HepG2 (cell line): ENCODE data around the gene OTOP2. TPM values are rescaled to one million over a fixed set of nuclear protein-coding genes. Genes with fewer than 3 reads are reported as not detected.

Experiments used
- ATAC-seq: fragments of 200-7000 bp; cut with Tn5 transposase; 3 replicates; pipeline ENCODE4 v1.9.1; 2020; ENCODE audit warnings: mild to moderate bottlenecking, moderate library complexity
- BruUV-seq: library from RNA; stranded (reverse); fragments of 400-500 nt; replicated peaks from 2 replicates; lab custom pipeline; 2021; lab: Mats Ljungman, UMichigan
- CTCF ChIA-PET: fragments of 300-600 bp; formaldehyde crosslinking; extraction: SDS; loops from one replicate; lab custom pipeline; 2021; ENCODE audit warnings: low total read pairs, inconsistent platforms, low intra/inter-chr PET ratio; lab: Yijun Ruan, JAX
- POLR2A ChIA-PET: fragments of 350-600 bp; sonication (Branson Sonifier 250); formaldehyde crosslinking; loops from one replicate; lab custom pipeline; 2020; ENCODE audit warnings: antibody characterized with exemption, inconsistent platforms; lab: Yijun Ruan, JAX
- DNase-seq: peaks from one replicate; pipeline ENCODE4 v3.0.0-alpha.2; 2015; ENCODE audit warnings: low spot score
- FAIRE-seq: peaks from 3 replicates; lab custom pipeline; 2011; peaks lifted over from hg19 to GRCh38; lab: Jason Lieb, UNC
- H2AFZ ChIP-seq: one replicate; pipeline ENCODE4 v1.6.1; 2011; ENCODE audit warnings: low read length, inconsistent platforms
- H3K27ac ChIP-seq: fragments of 300-600 bp; 3 replicates; pipeline ENCODE4 v1.8.0; 2011; ENCODE audit warnings: mixed run types, mild to moderate bottlenecking, mixed read lengths, low read length, inconsistent platforms; ENCODE audit not compliant: insufficient read depth; ENCODE audit errors: extremely low read length
- H3K27me3 ChIP-seq, 2 experiments: fragments of 200-600 bp in 1 of 2; 2 replicates in 1 of 2; 3 replicates in 1 of 2; pipeline versions ENCODE4 v1.6.0 to v1.8.0; 2011; ENCODE audit warnings: low read length in 2 of 2, mild to moderate bottlenecking in 2 of 2, moderate library complexity in 2 of 2, inconsistent platforms in 1 of 2; ENCODE audit not compliant: insufficient read depth in 2 of 2, control insufficient read depth in 1 of 2
- H3K36me3 ChIP-seq, 2 experiments: fragments of 200-600 bp in 1 of 2; replicated peaks in 1 of 2; 2 replicates in 1 of 2; 3 replicates in 1 of 2; pipeline versions ENCODE4 v1.5.1 to v1.8.0; 2011; ENCODE audit warnings: low read length in 2 of 2, inconsistent platforms in 1 of 2; ENCODE audit not compliant: insufficient read depth in 2 of 2, control insufficient read depth in 1 of 2
- H3K4me1 ChIP-seq: 2 replicates; pipeline ENCODE4 v1.5.1; 2012; ENCODE audit warnings: low read length, inconsistent platforms; ENCODE audit not compliant: insufficient read depth
- H3K4me2 ChIP-seq: 2 replicates; pipeline ENCODE4 v1.6.0; 2011; ENCODE audit warnings: low read depth, low read length, inconsistent platforms
- H3K4me3 ChIP-seq, 3 experiments: fragments of 200-600 bp in 1 of 3; sonication (generic), shearing (Covaris generic) in 1 of 3; replicated peaks in 1 of 3; 2 replicates each; pipeline ENCODE4 v1.5.1; 2011 to 2016; ENCODE audit warnings: low read length in 3 of 3, inconsistent platforms in 2 of 3, low read depth in 2 of 3, mild to moderate bottlenecking in 2 of 3, control low read depth in 1 of 3, mixed read lengths in 1 of 3; ENCODE audit not compliant: insufficient read depth in 1 of 3
- H3K79me2 ChIP-seq: one replicate; pipeline ENCODE4 v1.6.1; 2011; ENCODE audit warnings: low read length, inconsistent platforms; ENCODE audit not compliant: insufficient read depth
- H3K9ac ChIP-seq: 2 replicates; pipeline ENCODE4 v1.6.0; 2011; ENCODE audit warnings: mild to moderate bottlenecking, low read depth, low read length, inconsistent platforms; ENCODE audit not compliant: insufficient read depth
- H3K9me3 ChIP-seq: 2 replicates; pipeline ENCODE4 v1.5.1; 2012; ENCODE audit warnings: mild to moderate bottlenecking, low read length
- H4K20me1 ChIP-seq: 2 replicates; pipeline ENCODE4 v1.6.0; 2011; ENCODE audit warnings: inconsistent platforms, mild to moderate bottlenecking, low read length, moderate library complexity; ENCODE audit not compliant: insufficient read depth
- ATM ChIP-seq: fragments of 450-650 bp; IDR thresholded peaks from 2 replicates; pipeline ENCODE4 v1.7.1; 2017; ENCODE audit warnings: mild to moderate bottlenecking, borderline replicate concordance
- FOXK2 ChIP-seq: fragments of 450-650 bp; IDR thresholded peaks from 2 replicates; pipeline ENCODE4 v1.6.1; 2016
- KLF15 ChIP-seq: sonication (generic); formaldehyde crosslinking; IDR thresholded peaks from 2 replicates; pipeline ENCODE4 v1.8.1; 2023; ENCODE audit warnings: borderline replicate concordance, mild to moderate bottlenecking, inconsistent platforms, missing genetic modification reagents, mixed read lengths
- PAXIP1 ChIP-seq: sonication (generic); formaldehyde crosslinking; conservative IDR thresholded peaks from 2 replicates; pipeline ENCODE4 v1.4.0; 2020; ENCODE audit warnings: mild to moderate bottlenecking, missing genetic modification reagents, moderate library complexity
- RXRA ChIP-seq: sonication (generic); formaldehyde crosslinking; IDR thresholded peaks from 2 replicates; pipeline ENCODE4 v1.5.1; 2020; ENCODE audit warnings: missing genetic modification reagents
- SMARCC2 ChIP-seq: fragments of 450-650 bp; IDR thresholded peaks from 2 replicates; pipeline ENCODE4 v1.6.1; 2017; ENCODE audit warnings: antibody characterized with exemption, mild to moderate bottlenecking
- TAF15 ChIP-seq: fragments of 200-400 bp; formaldehyde crosslinking; IDR thresholded peaks from one replicate; pipeline ENCODE4 v1.6.1; 2018; ENCODE audit warnings: mild to moderate bottlenecking, low read depth, low read length; ENCODE audit not compliant: poor library complexity, severe bottlenecking
- ZNF207 ChIP-seq: fragments of 450-650 bp; IDR thresholded peaks from 2 replicates; pipeline ENCODE4 v1.6.1; 2016; ENCODE audit warnings: antibody characterized with exemption, borderline replicate concordance
- ZNF296 ChIP-seq: sonication (generic); formaldehyde crosslinking; conservative IDR thresholded peaks from 2 replicates; pipeline ENCODE4 v1.5.0; 2020; ENCODE audit warnings: mild to moderate bottlenecking, missing genetic modification reagents
- WGBS: methylation state at CpG from one replicate; pipeline ENCODE4 v1.1.6; 2017; ENCODE audit warnings: low lambda C conversion rate; 5-methylcytosine and 5-hydroxymethylcytosine counted together
- in situ Hi-C: cut with HindIII; loops from 2 replicates; pipeline ENCODE4 v1.10.0; 2017; ENCODE audit warnings: low pct_unique_long_range_greater_than_20kb; ENCODE audit not compliant: extremely low pct_ligation_motif_present
- intact Hi-C: fragments of 100-400 bp; cut with micrococcal nuclease; formaldehyde crosslinking; loops from one replicate; pipeline ENCODE4 v1.10.0; 2022; ENCODE audit not compliant: unreplicated experiment
- polyA plus RNA-seq, 8 experiments: library from polyadenylated mRNA; depleted of rRNA in 3 of 8; stranded (reverse) in 7 of 8; unstranded in 1 of 8; fragments of >200 nt; fragmentation: Illumina TruSeq in 4 of 8; extraction: Trizol in 4 of 8; gene quantifications; 2 replicates each; pipeline versions ENCODE4 v1.2.1 to v1.2.3, GENCODE V29; 2011 to 2016; ENCODE audit warnings: low read depth in 4 of 8, missing spikeins in 1 of 8, mixed read lengths in 1 of 8; ENCODE audit not compliant: insufficient read depth in 1 of 8
- total RNA-seq, 5 experiments: library from RNA; depleted of rRNA; stranded (reverse); fragments of >200 nt; fragmentation: Illumina TruSeq; extraction: Trizol; gene quantifications; 2 replicates each; pipeline ENCODE4 v1.2.3, GENCODE V29; 2016; ENCODE audit warnings: low read depth in 1 of 5
- TF ChIP-seq, protein P1 (sequence below): sonication (generic); formaldehyde crosslinking; IDR thresholded peaks from 2 replicates; pipeline ENCODE4 v1.4.0; 2020; ENCODE audit warnings: missing genetic modification reagents, mild to moderate bottlenecking, borderline replicate concordance
- TF ChIP-seq, protein P2 (sequence below): sonication (generic); formaldehyde crosslinking; IDR thresholded peaks from 2 replicates; pipeline ENCODE4 v1.4.0; 2020; ENCODE audit warnings: missing genetic modification reagents

OTOP2 gene
- total and polyA plus RNA-seq, 2 of the 13 experiments (the other 11 are each of a cell fraction or from before 2014, with no cell fraction given) = not detected

DNA sequence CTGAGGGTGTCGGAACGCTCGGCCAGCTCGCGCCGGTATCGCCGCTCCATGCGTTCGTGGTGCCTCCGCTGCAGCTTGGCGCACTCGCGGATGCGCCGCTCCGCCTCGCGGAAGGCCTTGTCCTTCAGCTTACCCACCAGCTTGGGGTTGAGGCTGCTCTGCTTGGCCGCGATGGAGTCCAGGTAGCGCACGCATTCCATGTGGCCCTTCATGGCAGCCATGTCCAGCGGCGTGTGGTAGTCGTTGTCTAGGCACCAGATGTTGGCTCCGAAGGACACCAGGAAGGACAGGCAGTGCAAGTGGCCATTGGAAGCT is 3.8 kb upstream of the OTOP2 start (continued):
- TF ChIP-seq, protein P1, sequence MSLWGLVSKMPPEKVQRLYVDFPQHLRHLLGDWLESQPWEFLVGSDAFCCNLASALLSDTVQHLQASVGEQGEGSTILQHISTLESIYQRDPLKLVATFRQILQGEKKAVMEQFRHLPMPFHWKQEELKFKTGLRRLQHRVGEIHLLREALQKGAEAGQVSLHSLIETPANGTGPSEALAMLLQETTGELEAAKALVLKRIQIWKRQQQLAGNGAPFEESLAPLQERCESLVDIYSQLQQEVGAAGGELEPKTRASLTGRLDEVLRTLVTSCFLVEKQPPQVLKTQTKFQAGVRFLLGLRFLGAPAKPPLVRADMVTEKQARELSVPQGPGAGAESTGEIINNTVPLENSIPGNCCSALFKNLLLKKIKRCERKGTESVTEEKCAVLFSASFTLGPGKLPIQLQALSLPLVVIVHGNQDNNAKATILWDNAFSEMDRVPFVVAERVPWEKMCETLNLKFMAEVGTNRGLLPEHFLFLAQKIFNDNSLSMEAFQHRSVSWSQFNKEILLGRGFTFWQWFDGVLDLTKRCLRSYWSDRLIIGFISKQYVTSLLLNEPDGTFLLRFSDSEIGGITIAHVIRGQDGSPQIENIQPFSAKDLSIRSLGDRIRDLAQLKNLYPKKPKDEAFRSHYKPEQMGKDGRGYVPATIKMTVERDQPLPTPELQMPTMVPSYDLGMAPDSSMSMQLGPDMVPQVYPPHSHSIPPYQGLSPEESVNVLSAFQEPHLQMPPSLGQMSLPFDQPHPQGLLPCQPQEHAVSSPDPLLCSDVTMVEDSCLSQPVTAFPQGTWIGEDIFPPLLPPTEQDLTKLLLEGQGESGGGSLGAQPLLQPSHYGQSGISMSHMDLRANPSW (CRISPR knock-in tag) = no peak
- no peak for TF ChIP-seq KLF15 (CRISPR knock-in tag)

DNA sequence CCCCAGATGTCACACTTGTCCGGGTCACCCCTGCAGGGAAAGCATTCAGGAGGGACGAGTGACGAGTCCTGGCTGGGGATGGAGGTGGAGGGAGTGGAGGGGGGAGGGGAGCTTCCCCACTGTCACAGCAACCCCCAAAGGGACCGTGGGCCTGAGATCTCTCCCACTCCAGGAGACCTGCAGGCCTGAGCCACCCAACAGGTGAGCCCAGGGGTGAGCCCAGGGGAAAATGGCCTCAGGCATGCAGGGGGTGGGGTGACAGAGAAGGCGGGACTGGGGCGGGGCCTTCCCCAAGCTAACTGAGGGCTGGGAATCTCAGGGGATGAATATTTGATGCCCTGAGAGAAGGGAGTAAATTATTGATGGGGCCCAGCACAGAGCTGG is 3.4 kb upstream of the OTOP2 start:
- no TSS peak for BruUV-seq
- Histone ChIP-seq H3K79me2 (no peaks in the 10 kb centered on the region), H2AFZ (no peak overlapping the region), H3K4me1 (peaks cover 31% of the 10 kb centered on the region), H3K9ac (no peak overlapping the region), H3K4me2 (no peak overlapping the region), H4K20me1 (no peaks in the 10 kb centered on the region), H3K36me3 (no peaks in the 10 kb centered on the region), H3K27me3 (peaks cover 23 to 74% of the 10 kb centered on the region in 2 experiments), H3K27ac (no peak overlapping the region), H3K4me3 (no peak overlapping the region), H3K9me3 (no peaks in the 10 kb centered on the region)
- no peak for DNase-seq
- intact Hi-C loops = no loop called here
- POLR2A ChIA-PET = interaction anchor here (0.6 to 1.2 kb wide), 4 partner anchors 47 to 144 kb away, joined by 3 to 4 read pairs (median 4); partner anchors contain the start of genes FDXR and NAT9
- FAIRE-seq = no peak
- in situ Hi-C loops = loop anchor here (5.0 kb wide), 1 partner anchor 37 kb away; no protein-coding TSS in a partner anchor
- 23% methylated on average over 6 of the region's 6 CpGs for WGBS
- CTCF ChIA-PET = interaction anchor here (2.3 kb wide), 1 partner anchor 37 kb away, joined by 9 read pairs; no protein-coding TSS in a partner anchor
- no peak; the same call in 1 of the 3 replicates for ATAC-seq
- no peak for TF ChIP-seq SMARCC2
- TF ChIP-seq, protein P2, sequence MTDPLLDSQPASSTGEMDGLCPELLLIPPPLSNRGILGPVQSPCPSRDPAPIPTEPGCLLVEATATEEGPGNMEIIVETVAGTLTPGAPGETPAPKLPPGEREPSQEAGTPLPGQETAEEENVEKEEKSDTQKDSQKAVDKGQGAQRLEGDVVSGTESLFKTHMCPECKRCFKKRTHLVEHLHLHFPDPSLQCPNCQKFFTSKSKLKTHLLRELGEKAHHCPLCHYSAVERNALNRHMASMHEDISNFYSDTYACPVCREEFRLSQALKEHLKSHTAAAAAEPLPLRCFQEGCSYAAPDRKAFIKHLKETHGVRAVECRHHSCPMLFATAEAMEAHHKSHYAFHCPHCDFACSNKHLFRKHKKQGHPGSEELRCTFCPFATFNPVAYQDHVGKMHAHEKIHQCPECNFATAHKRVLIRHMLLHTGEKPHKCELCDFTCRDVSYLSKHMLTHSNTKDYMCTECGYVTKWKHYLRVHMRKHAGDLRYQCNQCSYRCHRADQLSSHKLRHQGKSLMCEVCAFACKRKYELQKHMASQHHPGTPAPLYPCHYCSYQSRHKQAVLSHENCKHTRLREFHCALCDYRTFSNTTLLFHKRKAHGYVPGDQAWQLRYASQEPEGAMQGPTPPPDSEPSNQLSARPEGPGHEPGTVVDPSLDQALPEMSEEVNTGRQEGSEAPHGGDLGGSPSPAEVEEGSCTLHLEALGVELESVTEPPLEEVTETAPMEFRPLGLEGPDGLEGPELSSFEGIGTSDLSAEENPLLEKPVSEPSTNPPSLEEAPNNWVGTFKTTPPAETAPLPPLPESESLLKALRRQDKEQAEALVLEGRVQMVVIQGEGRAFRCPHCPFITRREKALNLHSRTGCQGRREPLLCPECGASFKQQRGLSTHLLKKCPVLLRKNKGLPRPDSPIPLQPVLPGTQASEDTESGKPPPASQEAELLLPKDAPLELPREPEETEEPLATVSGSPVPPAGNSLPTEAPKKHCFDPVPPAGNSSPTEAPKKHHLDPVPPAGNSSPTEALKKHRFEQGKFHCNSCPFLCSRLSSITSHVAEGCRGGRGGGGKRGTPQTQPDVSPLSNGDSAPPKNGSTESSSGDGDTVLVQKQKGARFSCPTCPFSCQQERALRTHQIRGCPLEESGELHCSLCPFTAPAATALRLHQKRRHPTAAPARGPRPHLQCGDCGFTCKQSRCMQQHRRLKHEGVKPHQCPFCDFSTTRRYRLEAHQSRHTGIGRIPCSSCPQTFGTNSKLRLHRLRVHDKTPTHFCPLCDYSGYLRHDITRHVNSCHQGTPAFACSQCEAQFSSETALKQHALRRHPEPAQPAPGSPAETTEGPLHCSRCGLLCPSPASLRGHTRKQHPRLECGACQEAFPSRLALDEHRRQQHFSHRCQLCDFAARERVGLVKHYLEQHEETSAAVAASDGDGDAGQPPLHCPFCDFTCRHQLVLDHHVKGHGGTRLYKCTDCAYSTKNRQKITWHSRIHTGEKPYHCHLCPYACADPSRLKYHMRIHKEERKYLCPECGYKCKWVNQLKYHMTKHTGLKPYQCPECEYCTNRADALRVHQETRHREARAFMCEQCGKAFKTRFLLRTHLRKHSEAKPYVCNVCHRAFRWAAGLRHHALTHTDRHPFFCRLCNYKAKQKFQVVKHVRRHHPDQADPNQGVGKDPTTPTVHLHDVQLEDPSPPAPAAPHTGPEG (CRISPR knock-in tag) = no peak
- TF ChIP-seq ATM = no peak
- TF ChIP-seq ZNF296 (CRISPR knock-in tag) = no peak
- TF ChIP-seq ZNF207 = no peak
- no peak for TF ChIP-seq PAXIP1 (CRISPR knock-in tag)
- no peak for TF ChIP-seq FOXK2
- TF ChIP-seq RXRA (CRISPR knock-in tag) = no peak
- no peak for TF ChIP-seq TAF15
